GM21515 (cell line): ENCODE measurements around the gene SSC4D.
"Not testable (repeated sequence)": the region's sequence is repeated elsewhere in the genome, so short reads cannot be mapped to it uniquely, and the experiment has no call there.

ENCODE experiments used
- ATAC-seq: cut with Tn5 transposase; IDR thresholded peaks from one replicate; pipeline ENCODE4 v1.9.1; 2021; ENCODE audit not compliant: unreplicated experiment

SSC4D gene

GRCh38 chr7:76387789-76388188 is 21.7 kb downstream of the SSC4D start:
- ATAC-seq: not testable (repeated sequence)

GRCh38 chr7:76386691-76387260 is 22.7 kb downstream of the SSC4D start:
- no peak for ATAC-seq

GRCh38 chr7:76383089-76383944 is 26.2 kb downstream of the SSC4D start:
- ATAC-seq: no peak

GRCh38 chr7:76381814-76382213 is 27.7 kb downstream of the SSC4D start:
- ATAC-seq: no peak

GRCh38 chr7:76380623-76380966 is 28.9 kb downstream of the SSC4D start:
- ATAC-seq: no peak

GRCh38 chr7:76377186-76377918 is 32.1 kb downstream of the SSC4D start:
- ATAC-seq: no peak

- no peak for ATAC-seq
Observed at GRCh38 chr7:76375251-76375650, 34.2 kb downstream of the SSC4D start.

- no peak for ATAC-seq
Observed at GRCh38 chr7:76372984-76373833, 36.3 kb downstream of the SSC4D start.

- ATAC-seq: no peak
Observed at GRCh38 chr7:76371396-76371795, 38.1 kb downstream of the SSC4D start.

GRCh38 chr7:76369018-76369417 is 40.5 kb downstream of the SSC4D start:
- ATAC-seq: no peak

GRCh38 chr7:76368190-76368589 is 41.3 kb downstream of the SSC4D start:
- ATAC-seq: no peak

- no peak for ATAC-seq
Observed at GRCh38 chr7:76364198-76364584, 45.3 kb downstream of the SSC4D start.

- not testable (repeated sequence) for ATAC-seq
Observed at GRCh38 chr7:76363754-76364153, 45.7 kb downstream of the SSC4D start.

- no peak for ATAC-seq
Observed at GRCh38 chr7:76359978-76360638, 49.4 kb downstream of the SSC4D start.

- peak; percentile 91 for ATAC-seq
Observed at GRCh38 chr7:76359111-76359977, 50.2 kb downstream of the SSC4D start.

GRCh38 chr7:76358481-76359110 is 50.9 kb downstream of the SSC4D start, which contains the start of gene YWHAG:
Gene YWHAG, minus strand, starts transcription at chr7:76358991. Its CDS starts 183 bp downstream, at chr7:76358808.
- peak; percentile 69 for ATAC-seq

GRCh38 chr7:76358011-76358480 is 51.5 kb downstream of the SSC4D start:
- ATAC-seq: peak; percentile 27

GRCh38 chr7:76357475-76358010 is 52.0 kb downstream of the SSC4D start:
- no peak for ATAC-seq

- no peak for ATAC-seq
Observed at GRCh38 chr7:76356823-76357222, 52.7 kb downstream of the SSC4D start.
